Mammary epithelial cell (primary cell): ENCODE results near the gene ATP11C.

Source experiments
- EZH2 ChIP-seq: IDR thresholded peaks from 2 replicates; pipeline ENCODE4 v1.6.1; 2012; ENCODE audit warnings: low read length, inconsistent platforms, borderline replicate concordance
- TF ChIP-seq, protein P1 (sequence below), 2 donors: IDR thresholded peaks in 1 of 2; conservative IDR thresholded peaks in 1 of 2; 2 replicates each; pipeline ENCODE4 v1.5.1; 2011 to 2012; ENCODE audit warnings: inconsistent platforms in 2 of 2, low read length in 2 of 2, mild to moderate bottlenecking in 2 of 2, control low read depth in 1 of 2, low read depth in 1 of 2; ENCODE audit not compliant: insufficient read depth in 1 of 2; ENCODE audit errors: extremely low read depth in 1 of 2

DNA sequence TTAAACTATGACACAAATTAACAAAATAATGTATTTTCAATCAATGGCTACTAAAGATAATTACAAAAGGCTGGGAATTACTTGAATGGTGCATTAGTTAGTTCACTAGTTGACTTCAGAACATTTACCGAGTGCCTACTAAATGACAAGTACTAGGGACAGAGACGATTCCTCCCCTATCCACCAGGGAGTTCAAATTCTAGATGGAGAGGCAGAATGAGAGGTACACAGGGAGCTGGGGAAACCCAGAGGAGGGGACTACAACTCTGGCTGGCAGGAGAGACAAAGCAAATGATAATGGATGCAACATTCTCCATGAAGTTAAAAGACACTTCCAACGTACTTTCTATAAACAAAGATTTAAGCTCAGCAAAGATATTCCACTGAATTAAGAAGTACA, 181.8 kb downstream of the ATP11C start:
- TF ChIP-seq EZH2, result no peak
- TF ChIP-seq, protein P1, sequence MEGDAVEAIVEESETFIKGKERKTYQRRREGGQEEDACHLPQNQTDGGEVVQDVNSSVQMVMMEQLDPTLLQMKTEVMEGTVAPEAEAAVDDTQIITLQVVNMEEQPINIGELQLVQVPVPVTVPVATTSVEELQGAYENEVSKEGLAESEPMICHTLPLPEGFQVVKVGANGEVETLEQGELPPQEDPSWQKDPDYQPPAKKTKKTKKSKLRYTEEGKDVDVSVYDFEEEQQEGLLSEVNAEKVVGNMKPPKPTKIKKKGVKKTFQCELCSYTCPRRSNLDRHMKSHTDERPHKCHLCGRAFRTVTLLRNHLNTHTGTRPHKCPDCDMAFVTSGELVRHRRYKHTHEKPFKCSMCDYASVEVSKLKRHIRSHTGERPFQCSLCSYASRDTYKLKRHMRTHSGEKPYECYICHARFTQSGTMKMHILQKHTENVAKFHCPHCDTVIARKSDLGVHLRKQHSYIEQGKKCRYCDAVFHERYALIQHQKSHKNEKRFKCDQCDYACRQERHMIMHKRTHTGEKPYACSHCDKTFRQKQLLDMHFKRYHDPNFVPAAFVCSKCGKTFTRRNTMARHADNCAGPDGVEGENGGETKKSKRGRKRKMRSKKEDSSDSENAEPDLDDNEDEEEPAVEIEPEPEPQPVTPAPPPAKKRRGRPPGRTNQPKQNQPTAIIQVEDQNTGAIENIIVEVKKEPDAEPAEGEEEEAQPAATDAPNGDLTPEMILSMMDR (conservative IDR thresholded peaks at IDR 0.05 in 1 of 2, IDR thresholded peaks at IDR 0.05 in 1 of 2; ENCODE audit: extremely low read depth in 1 of 2, insufficient read depth in 1 of 2, low read depth in 1 of 2, low read length in 2 of 2), result no peak
